Vagina (tissue), 2 donors: Measurements from ENCODE around the gene PDE4D.

Experiments used
- POLR2A ChIP-seq, 2 donors: fragments of 450-650 bp; IDR thresholded peaks; one replicate each; pipeline ENCODE4 v1.6.1; 2017; ENCODE audit warnings: antibody characterized with exemption in 2 of 2, mild to moderate bottlenecking in 2 of 2, moderate library complexity in 2 of 2
- POLR2AphosphoS5 ChIP-seq, 2 donors: sonication (generic); formaldehyde crosslinking; IDR thresholded peaks; one replicate each; pipeline ENCODE4 v1.9.0; 2017; ENCODE audit warnings: antibody characterized with exemption in 2 of 2, mild to moderate bottlenecking in 2 of 2, low read depth in 1 of 2; ENCODE audit not compliant: insufficient read depth in 1 of 2
- TF ChIP-seq, protein P1 (sequence below), 3 experiments: fragments of 450-650 bp in 2 of 3; fragments of 200-600 bp in 1 of 3; sonication (generic) in 1 of 3; IDR thresholded peaks; one replicate each; pipeline ENCODE4 v1.5.1; 2017 to 2019; ENCODE audit warnings: antibody characterized with exemption in 3 of 3, mild to moderate bottlenecking in 2 of 3, moderate library complexity in 2 of 3

DNA sequence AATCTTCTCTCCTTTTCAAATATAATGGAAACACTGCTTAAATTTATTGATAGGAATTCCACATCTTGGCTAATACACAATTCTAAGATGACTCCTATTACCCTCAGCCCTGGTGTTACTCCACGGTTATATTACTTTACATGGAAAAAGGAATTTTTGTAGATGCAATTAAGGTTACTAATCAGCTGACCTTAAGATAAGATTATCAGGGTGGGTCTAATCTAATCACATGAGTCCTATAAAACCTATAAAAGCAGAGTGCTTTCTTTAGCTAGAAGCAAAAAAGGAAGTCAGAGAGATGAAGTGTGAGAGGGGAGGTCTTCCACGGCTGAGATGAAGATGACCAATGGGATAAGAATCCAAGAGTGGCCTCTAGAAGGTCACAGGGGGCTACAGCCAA lies 268.6 kb downstream of the PDE4D start:
- TF ChIP-seq, protein P1, sequence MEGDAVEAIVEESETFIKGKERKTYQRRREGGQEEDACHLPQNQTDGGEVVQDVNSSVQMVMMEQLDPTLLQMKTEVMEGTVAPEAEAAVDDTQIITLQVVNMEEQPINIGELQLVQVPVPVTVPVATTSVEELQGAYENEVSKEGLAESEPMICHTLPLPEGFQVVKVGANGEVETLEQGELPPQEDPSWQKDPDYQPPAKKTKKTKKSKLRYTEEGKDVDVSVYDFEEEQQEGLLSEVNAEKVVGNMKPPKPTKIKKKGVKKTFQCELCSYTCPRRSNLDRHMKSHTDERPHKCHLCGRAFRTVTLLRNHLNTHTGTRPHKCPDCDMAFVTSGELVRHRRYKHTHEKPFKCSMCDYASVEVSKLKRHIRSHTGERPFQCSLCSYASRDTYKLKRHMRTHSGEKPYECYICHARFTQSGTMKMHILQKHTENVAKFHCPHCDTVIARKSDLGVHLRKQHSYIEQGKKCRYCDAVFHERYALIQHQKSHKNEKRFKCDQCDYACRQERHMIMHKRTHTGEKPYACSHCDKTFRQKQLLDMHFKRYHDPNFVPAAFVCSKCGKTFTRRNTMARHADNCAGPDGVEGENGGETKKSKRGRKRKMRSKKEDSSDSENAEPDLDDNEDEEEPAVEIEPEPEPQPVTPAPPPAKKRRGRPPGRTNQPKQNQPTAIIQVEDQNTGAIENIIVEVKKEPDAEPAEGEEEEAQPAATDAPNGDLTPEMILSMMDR (IDR thresholded peaks at IDR 0.05): no peak
- no peak for TF ChIP-seq POLR2A (IDR thresholded peaks at IDR 0.05)
- no peak for TF ChIP-seq POLR2AphosphoS5 (IDR thresholded peaks at IDR 0.05; ENCODE audit: insufficient read depth in 1 of 2, low read depth in 1 of 2)
